Osteocyte (in vitro differentiated cells): ENCODE data around the gene ABCC1. TPM values are rescaled to one million over a fixed set of nuclear protein-coding genes. Genes with fewer than 3 reads are reported as not detected.
A peak's percentile ranks its signal among the peaks of the same experiment; 100 is the strongest.

Experiments used
- DNase-seq: peaks from one replicate; pipeline ENCODE4 v3.0.0; 2021; ENCODE audit warnings: mixed read lengths; ENCODE audit not compliant: unreplicated experiment; ENCODE audit errors: extremely low spot score
- H3K27ac Mint-ChIP-seq: one replicate; pipeline ENCODE4 v1.8.0; 2021; ENCODE audit warnings: mild to moderate bottlenecking, mixed read lengths; ENCODE audit not compliant: unreplicated experiment
- H3K27me3 Mint-ChIP-seq: one replicate; pipeline ENCODE4 v1.8.0; 2021; ENCODE audit warnings: mixed read lengths; ENCODE audit not compliant: unreplicated experiment
- H3K36me3 Mint-ChIP-seq: one replicate; pipeline ENCODE4 v1.8.0; 2021; ENCODE audit warnings: mixed read lengths; ENCODE audit not compliant: unreplicated experiment
- H3K4me1 Mint-ChIP-seq: one replicate; pipeline ENCODE4 v1.8.0; 2021; ENCODE audit warnings: mixed read lengths; ENCODE audit not compliant: unreplicated experiment
- H3K4me3 Mint-ChIP-seq: one replicate; pipeline ENCODE4 v1.8.0; 2021; ENCODE audit warnings: mild to moderate bottlenecking, moderate library complexity, mixed read lengths; ENCODE audit not compliant: unreplicated experiment
- H3K9me3 Mint-ChIP-seq: one replicate; pipeline ENCODE4 v1.8.0; 2021; ENCODE audit warnings: mixed read lengths; ENCODE audit not compliant: unreplicated experiment
- CTCF ChIP-seq: fragments of 200-600 bp; sonication (generic); IDR thresholded peaks from 2 replicates; pipeline ENCODE4 v1.5.0; 2021; ENCODE audit warnings: antibody characterized with exemption, mild to moderate bottlenecking, moderate library complexity
- total RNA-seq: library from RNA; stranded (reverse); gene quantifications from 2 replicates; pipeline ENCODE4 v1.2.1, GENCODE V29; 2021

ABCC1 gene
- total RNA-seq, 1 donor from 2014 or later, result 256 TPM

GRCh38 chr16:16105646-16106045 lies 156.2 kb downstream of the ABCC1 start:
- H3K27ac Mint-ChIP-seq, result peak overlapping the region; percentile 50
- H3K36me3 Mint-ChIP-seq, result peaks cover 60% of the 10 kb centered on the region
- no peak for TF ChIP-seq CTCF

GRCh38 chr16:16106466-16106865 lies 157.1 kb downstream of the ABCC1 start:
- Mint-ChIP-seq H3K27ac (no peak overlapping the region), H3K9me3 (no peaks in the 10 kb centered on the region), H3K27me3 (no peaks in the 10 kb centered on the region), H3K4me1 (peaks cover 3% of the 10 kb centered on the region), H3K4me3 (no peak overlapping the region), H3K36me3 (peaks cover 64% of the 10 kb centered on the region)
- no peak for TF ChIP-seq CTCF
- no peak for DNase-seq

More at GRCh38 chr16:16105646-16106045, 156.2 kb downstream of the ABCC1 start:
- Mint-ChIP-seq H3K4me1 (peaks cover 3% of the 10 kb centered on the region), H3K9me3 (no peaks in the 10 kb centered on the region), H3K27me3 (no peaks in the 10 kb centered on the region), H3K4me3 (no peak overlapping the region)
- no peak for DNase-seq

GRCh38 chr16:16107839-16108238 lies 158.4 kb downstream of the ABCC1 start:
- DNase-seq, result no peak
- H3K4me3 Mint-ChIP-seq, result no peak overlapping the region
- no peaks in the 10 kb centered on the region for H3K9me3 Mint-ChIP-seq
- peaks cover 3% of the 10 kb centered on the region for H3K4me1 Mint-ChIP-seq
- no peaks in the 10 kb centered on the region for H3K27me3 Mint-ChIP-seq
- H3K27ac Mint-ChIP-seq, result no peak overlapping the region
- peaks cover 67% of the 10 kb centered on the region for H3K36me3 Mint-ChIP-seq
- no peak for TF ChIP-seq CTCF

- no peak for TF ChIP-seq CTCF
- H3K36me3 Mint-ChIP-seq, result peaks cover 67% of the 10 kb centered on the region
- H3K27ac Mint-ChIP-seq, result no peak overlapping the region
- no peak overlapping the region for H3K4me3 Mint-ChIP-seq
- peaks cover 3% of the 10 kb centered on the region for H3K4me1 Mint-ChIP-seq
- DNase-seq, result no peak
- no peaks in the 10 kb centered on the region for H3K27me3 Mint-ChIP-seq
- no peaks in the 10 kb centered on the region for H3K9me3 Mint-ChIP-seq
Observed at GRCh38 chr16:16108759-16109158, 159.3 kb downstream of the ABCC1 start.

- peak overlapping the region; percentile 23 for H3K27ac Mint-ChIP-seq
Observed at GRCh38 chr16:16109453-16110110, 160.2 kb downstream of the ABCC1 start.

More at GRCh38 chr16:16109453-16110110, 160.2 kb downstream of the ABCC1 start:
- TF ChIP-seq CTCF, result no peak
- no peaks in the 10 kb centered on the region for H3K9me3 Mint-ChIP-seq
- no peak overlapping the region for H3K4me3 Mint-ChIP-seq
- DNase-seq, result no peak
- H3K36me3 Mint-ChIP-seq, result peaks cover 66% of the 10 kb centered on the region
- peaks cover 3% of the 10 kb centered on the region for H3K4me1 Mint-ChIP-seq
- no peaks in the 10 kb centered on the region for H3K27me3 Mint-ChIP-seq
